Smooth muscle cell of the umbilical artery (primary cell): Measurements from ENCODE around the gene SEC23A. TPM values are rescaled to one million over a fixed set of nuclear protein-coding genes. Genes with fewer than 3 reads are reported as not detected.

Source experiments
- total RNA-seq: library from RNA; depleted of rRNA; stranded (reverse); fragments of >200 nt; gene quantifications from 2 replicates; pipeline ENCODE4 v1.2.3, GENCODE V29; 2014

The SEC23A gene
- total RNA-seq, result 633 and 704 TPM in 2 replicates

GRCh38 chr14:39102969-39103957 lies at the start of gene SEC23A:
SEC23A (minus strand) TSS chr14:39103235; CDS start chr14:39096118, 7,117 bp downstream.

GRCh38 chr14:39114073-39114838 lies 11.2 kb upstream of the SEC23A start, which contains the start of gene GEMIN2:
GEMIN2 (plus strand) TSS chr14:39114323; CDS start chr14:39114339, 16 bp downstream.

Other genes starting within 250 kb of the SEC23A start
- 18.1 and 22.1 TPM in 2 replicates for gene GEMIN2, start 11.1 kb upstream of the SEC23A start, total RNA-seq
- gene TRAPPC6B, start 67.1 kb upstream of the SEC23A start, total RNA-seq, result 28.6 and 29.7 TPM in 2 replicates
- 19.6 and 24.9 TPM in 2 replicates for gene PNN, start 72.0 kb upstream of the SEC23A start, total RNA-seq
- gene MIA2, start 130.7 kb upstream of the SEC23A start, total RNA-seq, result 20.2 and 25.2 TPM in 2 replicates